SU-DHL-6 (cell line): ENCODE results near the gene GHDC.
A peak's percentile ranks its signal among the peaks of the same experiment; 100 is the strongest.

ENCODE experiments used
- H2AFZ ChIP-seq: fragments of 200-600 bp; sonication (generic); 2 replicates; pipeline ENCODE4 v1.6.1; 2014; ENCODE audit warnings: low read depth, mild to moderate bottlenecking, moderate library complexity, mixed read lengths, antibody characterized with exemption, low read length; ENCODE audit not compliant: severe bottlenecking
- H3F3A ChIP-seq: fragments of 200-600 bp; shearing (Covaris generic); 2 replicates; pipeline ENCODE4 v1.6.0; 2016; ENCODE audit warnings: antibody characterized with exemption, mild to moderate bottlenecking; ENCODE audit not compliant: insufficient read depth
- H3K27ac ChIP-seq: fragments of 200-600 bp; sonication (generic); 2 replicates; pipeline ENCODE4 v1.5.1; 2016; ENCODE audit warnings: low read depth, mild to moderate bottlenecking, low read length, moderate library complexity, mixed read lengths
- H3K27me3 ChIP-seq: fragments of 200-600 bp; sonication (generic), shearing (Covaris generic); 2 replicates; pipeline ENCODE4 v1.6.0; 2014; ENCODE audit warnings: mild to moderate bottlenecking, low read length
- H3K36me3 ChIP-seq: fragments of 200-600 bp; sonication (generic); 2 replicates; pipeline ENCODE4 v1.6.1; 2014; ENCODE audit warnings: mild to moderate bottlenecking, low read length, mixed read lengths
- H3K4me2 ChIP-seq: fragments of 300-600, 200-600 bp; shearing (Covaris generic), sonication (generic); 2 replicates; pipeline ENCODE4 v1.6.0; 2014; ENCODE audit warnings: low read length, low read depth, mild to moderate bottlenecking; ENCODE audit not compliant: poor library complexity, severe bottlenecking
- H3K4me3 ChIP-seq: fragments of 200-600 bp; sonication (generic); 2 replicates; pipeline ENCODE4 v1.5.1; 2014; ENCODE audit warnings: antibody characterized with exemption, low read length, mild to moderate bottlenecking, mixed read lengths; ENCODE audit not compliant: insufficient read depth, poor library complexity, severe bottlenecking
- H3K79me2 ChIP-seq: fragments of 200-600 bp; sonication (generic); 2 replicates; pipeline ENCODE4 v1.6.1; 2014; ENCODE audit warnings: mild to moderate bottlenecking, low read length, moderate library complexity; ENCODE audit not compliant: insufficient read depth
- H3K9ac ChIP-seq: fragments of 200-600 bp; sonication (generic); 2 replicates; pipeline ENCODE4 v1.7.0; 2014; ENCODE audit warnings: mild to moderate bottlenecking, low read length
- H3K9me2 ChIP-seq: fragments of 200-600 bp; sonication (generic); replicated peaks from 2 replicates; pipeline ENCODE4 v1.6.1; 2014; ENCODE audit warnings: low read length; ENCODE audit not compliant: insufficient read depth
- H3K9me3 ChIP-seq: fragments of 200-600 bp; sonication (generic); 2 replicates; pipeline ENCODE4 v1.6.1; 2014; ENCODE audit warnings: low read length, mixed read lengths; ENCODE audit not compliant: insufficient read depth
- H4K20me1 ChIP-seq: fragments of 200-600 bp; sonication (generic); 2 replicates; pipeline ENCODE4 v1.6.1; 2014; ENCODE audit warnings: low read depth, mild to moderate bottlenecking, antibody characterized with exemption, low read length, moderate library complexity, mixed read lengths
- EZH2phosphoT487 ChIP-seq: fragments of 200-600 bp; sonication (generic), shearing (Covaris generic); conservative IDR thresholded peaks from 2 replicates; pipeline ENCODE4 v1.6.1; 2018; ENCODE audit warnings: mild to moderate bottlenecking, antibody characterized with exemption, low read length, moderate library complexity, mixed read lengths
- TF ChIP-seq, protein P1 (sequence below): fragments of 200-600 bp; sonication (generic); IDR thresholded peaks from one replicate; pipeline ENCODE4 v1.5.1; 2017; ENCODE audit warnings: antibody characterized with exemption, mild to moderate bottlenecking, low read length, moderate library complexity; ENCODE audit not compliant: insufficient read depth, poor library complexity, severe bottlenecking

Gene GHDC

GRCh38 chr17:42197564-42198156 is 3.4 kb upstream of the GHDC start:
- no peaks in the 10 kb centered on the region for H3K36me3 ChIP-seq
- no peak overlapping the region for H2AFZ ChIP-seq
- no peak overlapping the region for H3K4me2 ChIP-seq
- no peak overlapping the region for H3K4me3 ChIP-seq
- H4K20me1 ChIP-seq, result no peaks in the 10 kb centered on the region
- H3F3A ChIP-seq, result no peaks in the 10 kb centered on the region
- H3K79me2 ChIP-seq, result no peaks in the 10 kb centered on the region
- no peak overlapping the region for H3K27ac ChIP-seq
- no peaks in the 10 kb centered on the region for H3K9me3 ChIP-seq
- no peaks in the 10 kb centered on the region for H3K27me3 ChIP-seq
- H3K9ac ChIP-seq, result no peak overlapping the region
- H3K9me2 ChIP-seq, result no peaks in the 10 kb centered on the region
- no peak for TF ChIP-seq EZH2phosphoT487

- Histone ChIP-seq H3K79me2 (no peaks in the 10 kb centered on the region), H3K9ac (peak overlapping the region; percentile 63), H3K4me3 (peak overlapping the region; percentile 70), H3K27me3 (no peaks in the 10 kb centered on the region), H3K27ac (peak overlapping the region; percentile 35; the same call in 1 of the 2 replicates), H4K20me1 (no peaks in the 10 kb centered on the region), H3K4me2 (peak overlapping the region; percentile 70), H3K9me3 (no peaks in the 10 kb centered on the region), H2AFZ (peak overlapping the region; percentile 67), H3K36me3 (no peaks in the 10 kb centered on the region), H3F3A (no peaks in the 10 kb centered on the region), H3K9me2 (no peaks in the 10 kb centered on the region)
- TF ChIP-seq, protein P1, sequence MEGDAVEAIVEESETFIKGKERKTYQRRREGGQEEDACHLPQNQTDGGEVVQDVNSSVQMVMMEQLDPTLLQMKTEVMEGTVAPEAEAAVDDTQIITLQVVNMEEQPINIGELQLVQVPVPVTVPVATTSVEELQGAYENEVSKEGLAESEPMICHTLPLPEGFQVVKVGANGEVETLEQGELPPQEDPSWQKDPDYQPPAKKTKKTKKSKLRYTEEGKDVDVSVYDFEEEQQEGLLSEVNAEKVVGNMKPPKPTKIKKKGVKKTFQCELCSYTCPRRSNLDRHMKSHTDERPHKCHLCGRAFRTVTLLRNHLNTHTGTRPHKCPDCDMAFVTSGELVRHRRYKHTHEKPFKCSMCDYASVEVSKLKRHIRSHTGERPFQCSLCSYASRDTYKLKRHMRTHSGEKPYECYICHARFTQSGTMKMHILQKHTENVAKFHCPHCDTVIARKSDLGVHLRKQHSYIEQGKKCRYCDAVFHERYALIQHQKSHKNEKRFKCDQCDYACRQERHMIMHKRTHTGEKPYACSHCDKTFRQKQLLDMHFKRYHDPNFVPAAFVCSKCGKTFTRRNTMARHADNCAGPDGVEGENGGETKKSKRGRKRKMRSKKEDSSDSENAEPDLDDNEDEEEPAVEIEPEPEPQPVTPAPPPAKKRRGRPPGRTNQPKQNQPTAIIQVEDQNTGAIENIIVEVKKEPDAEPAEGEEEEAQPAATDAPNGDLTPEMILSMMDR, result no peak
- no peak for TF ChIP-seq EZH2phosphoT487
Measured at GRCh38 chr17:42193216-42193968, 902 bp downstream of the GHDC start.

DNA sequence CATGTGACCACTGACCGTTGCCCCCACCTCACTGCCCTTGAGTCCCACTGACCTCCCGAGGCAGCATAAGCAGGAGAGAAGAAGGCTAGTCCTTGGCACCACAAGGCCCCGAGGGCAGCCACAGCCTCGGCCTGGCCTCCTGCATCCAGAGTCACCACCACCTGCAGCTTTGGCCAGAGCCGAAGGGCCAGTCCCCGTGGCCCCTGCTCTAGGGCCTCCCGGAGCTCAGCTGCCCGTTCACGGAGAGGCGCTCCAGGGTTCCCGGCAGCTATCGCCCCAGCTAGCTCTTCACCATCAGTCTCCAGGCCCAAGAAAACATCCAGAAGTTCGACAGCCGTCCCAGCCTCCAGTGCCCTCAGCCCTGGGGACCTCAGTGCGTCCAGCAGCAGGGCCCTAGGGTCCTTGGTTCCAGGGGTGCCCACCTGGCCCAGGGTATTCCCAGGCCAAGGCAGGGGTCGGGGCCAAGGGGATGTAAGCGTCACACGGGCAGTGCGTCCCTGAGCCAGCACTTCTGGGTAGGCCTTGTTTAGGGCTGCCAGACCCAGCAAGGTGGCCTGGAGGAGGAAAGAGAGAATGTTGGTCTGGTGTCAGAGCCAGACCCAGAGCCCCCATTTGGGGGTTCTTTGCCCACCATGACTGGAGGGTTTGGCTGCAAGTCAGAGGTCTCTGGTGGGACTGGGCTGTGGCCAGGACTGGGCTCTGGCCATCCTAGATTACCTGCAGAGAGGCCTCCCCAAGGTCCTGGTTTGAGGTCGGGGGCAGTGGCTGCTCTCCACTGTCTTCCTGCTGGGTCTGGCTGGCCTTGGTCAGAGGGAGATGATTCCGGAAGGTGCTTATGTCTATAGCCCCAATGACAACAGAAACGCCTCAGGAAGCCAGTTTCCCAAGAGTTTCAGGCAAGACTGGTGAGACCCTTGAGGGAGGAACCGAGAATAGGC is 1.8 kb downstream of the GHDC start:
- Histone ChIP-seq H3K9me3 (no peaks in the 10 kb centered on the region), H3K4me3 (no peak overlapping the region), H3K36me3 (no peaks in the 10 kb centered on the region), H3F3A (no peaks in the 10 kb centered on the region), H2AFZ (no peak overlapping the region), H3K27ac (no peak overlapping the region), H4K20me1 (no peaks in the 10 kb centered on the region), H3K9me2 (no peaks in the 10 kb centered on the region), H3K9ac (no peak overlapping the region), H3K27me3 (no peaks in the 10 kb centered on the region), H3K4me2 (peak overlapping the region; percentile 70), H3K79me2 (no peaks in the 10 kb centered on the region)
- TF ChIP-seq, protein P1, result no peak
- TF ChIP-seq EZH2phosphoT487, result no peak
